ENCODE data around the gene CRYBG1.
A peak's percentile ranks its signal among the peaks of the same experiment; 100 is the strongest.

The CRYBG1 gene

GRCh38 chr6:106421496-106421895 is 61.0 kb downstream of the CRYBG1 start:
- DNase-seq = no peak

DNA sequence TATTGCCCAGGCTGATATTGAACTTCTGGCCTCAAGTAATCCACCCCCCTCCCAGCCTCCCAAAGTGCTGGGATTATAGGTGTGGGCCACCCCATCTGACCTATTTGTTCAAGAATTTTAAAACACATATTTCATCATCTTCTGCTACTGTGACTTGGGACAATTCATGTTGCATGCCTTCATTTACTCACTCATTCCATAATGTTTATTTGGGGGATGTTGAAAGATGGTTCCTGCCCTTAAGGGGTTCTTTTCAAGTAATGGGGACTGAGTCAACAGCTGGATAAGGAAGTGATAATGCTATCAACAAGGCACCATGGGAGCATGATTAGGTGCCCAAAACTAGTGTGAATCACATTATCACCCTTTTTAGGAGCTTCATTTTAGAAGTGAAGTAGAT is 62.0 kb downstream of the CRYBG1 start:
- DNase-seq = no peak

DNA sequence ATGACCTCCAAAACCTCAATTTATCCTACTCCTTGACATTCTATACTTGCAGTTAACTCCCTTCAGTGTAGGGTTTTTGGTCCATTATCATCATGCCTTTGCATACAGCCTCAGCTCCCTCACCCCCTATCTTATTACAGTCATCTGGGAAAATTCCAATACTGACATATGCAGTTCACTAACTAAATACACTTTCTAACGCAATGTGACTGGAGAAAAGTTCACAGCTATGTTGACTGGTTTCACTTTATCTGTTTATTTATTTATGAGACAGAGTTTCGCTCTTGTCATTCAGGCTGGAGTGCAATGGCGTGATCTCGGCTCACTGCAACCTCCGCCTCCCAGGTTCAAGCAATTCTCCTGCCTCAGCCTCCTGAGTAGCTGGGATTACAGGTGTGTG is 64.9 kb downstream of the CRYBG1 start:
- no peak for DNase-seq

GRCh38 chr6:106426250-106426970 is 65.9 kb downstream of the CRYBG1 start:
- no peak for DNase-seq

DNA sequence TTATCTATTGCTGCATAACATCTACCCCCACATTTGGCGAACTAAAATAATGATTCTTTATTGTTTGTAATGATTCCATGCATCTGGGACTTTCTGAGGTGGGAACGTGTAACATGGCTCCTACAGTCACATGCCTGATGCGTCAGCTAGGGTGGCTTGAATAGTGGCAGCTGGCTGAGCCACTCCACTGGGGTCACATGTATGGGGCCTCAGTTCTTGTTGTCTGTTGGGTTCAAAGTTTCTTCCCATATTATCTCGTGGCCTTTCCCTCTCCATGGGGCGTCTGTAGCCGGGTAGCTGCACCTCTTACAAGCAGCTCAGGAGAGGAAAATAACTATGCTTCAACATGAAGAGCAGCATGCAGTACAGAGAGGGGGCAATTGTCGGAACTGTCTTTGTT is 69.9 kb downstream of the CRYBG1 start:
- DNase-seq = no peak

- no peak for DNase-seq
These were observed 70.9 kb downstream of the CRYBG1 start for GRCh38 chr6:106431405-106431804.

GRCh38 chr6:106431972-106432371 is 71.5 kb downstream of the CRYBG1 start:
- no peak for DNase-seq

GRCh38 chr6:106434530-106434929 is 74.0 kb downstream of the CRYBG1 start:
- no peak for DNase-seq

- DNase-seq = no peak
These were observed 78.9 kb downstream of the CRYBG1 start for GRCh38 chr6:106439459-106439858.

GRCh38 chr6:106440546-106440945 is 80.0 kb downstream of the CRYBG1 start:
- no peak for DNase-seq

DNA sequence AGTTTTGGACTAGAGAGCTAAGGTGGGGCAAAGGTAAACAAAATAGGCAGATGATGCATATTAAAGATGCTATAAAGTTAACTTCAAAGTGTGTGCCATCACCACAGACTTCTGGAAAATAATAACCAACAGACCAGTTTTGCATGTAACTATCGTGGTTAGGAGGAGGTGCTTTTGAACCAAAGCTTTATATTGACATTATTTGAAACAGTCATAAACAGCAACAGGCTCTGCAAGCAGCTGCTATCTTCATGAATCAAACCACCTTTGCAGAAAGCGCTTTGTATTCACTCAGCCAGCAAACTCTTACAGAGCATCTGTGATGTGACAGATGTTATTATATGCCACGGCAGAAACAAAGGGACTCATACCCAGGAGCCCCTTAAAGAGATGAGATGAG is 81.9 kb downstream of the CRYBG1 start:
- no peak for DNase-seq

- peak in 5 of 51 donors; percentile 1 to 13 (median 9) for DNase-seq
These were observed 84.4 kb downstream of the CRYBG1 start for GRCh38 chr6:106444777-106445507.

DNA sequence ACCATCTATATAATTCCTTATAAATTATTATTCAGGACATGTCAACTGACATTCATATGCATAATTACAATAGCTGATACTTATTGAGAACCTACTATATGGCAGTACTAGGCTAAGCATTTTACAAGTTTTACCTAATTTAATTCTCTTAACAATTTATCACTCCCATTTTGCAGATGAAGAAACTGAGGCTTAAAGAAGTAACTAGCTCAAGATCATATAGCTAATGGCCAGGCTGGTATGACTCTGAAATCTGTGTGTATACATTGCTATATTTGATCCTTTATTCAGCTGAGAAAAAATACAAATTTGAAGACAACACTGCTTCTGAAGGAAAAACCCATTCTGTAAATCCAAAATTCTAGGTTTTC is 85.0 kb downstream of the CRYBG1 start:
- no peak for DNase-seq

DNA sequence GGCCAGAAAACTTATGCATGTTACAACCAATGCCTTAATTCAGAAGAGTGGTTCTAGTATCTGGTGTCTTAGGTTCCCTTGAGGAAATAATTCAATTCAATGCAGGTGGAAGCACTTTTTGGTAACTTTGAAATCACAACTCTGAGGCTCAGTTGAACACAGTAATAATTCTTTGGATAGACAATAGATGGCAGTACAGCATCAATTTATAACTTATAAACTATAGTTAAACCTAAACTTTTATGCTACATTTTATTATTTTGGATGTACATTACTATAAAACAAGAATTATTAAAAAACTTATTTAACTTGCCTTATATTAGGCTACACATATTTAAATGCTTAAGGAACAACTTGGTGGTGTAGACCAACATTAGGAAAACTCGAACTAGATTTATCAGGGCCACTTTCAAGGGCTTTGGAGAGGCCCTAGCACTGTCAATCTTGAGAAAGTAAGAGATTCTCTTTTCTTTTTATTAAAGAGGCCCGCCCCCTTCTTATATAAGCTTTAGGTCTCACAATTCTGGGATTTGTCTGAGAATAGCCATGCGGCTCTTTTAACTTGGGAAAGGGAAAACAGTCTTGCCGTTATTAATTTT is 85.9 kb downstream of the CRYBG1 start:
- DNase-seq = no peak

- DNase-seq = no peak
These were observed 86.5 kb downstream of the CRYBG1 start for GRCh38 chr6:106446983-106447382.

- peak in 14 of 51 donors; percentile 0 to 30 (median 5) for DNase-seq
These were observed 87.5 kb downstream of the CRYBG1 start for GRCh38 chr6:106448000-106448426.

GRCh38 chr6:106450653-106451052 is 90.1 kb downstream of the CRYBG1 start:
- no peak for DNase-seq

- DNase-seq = no peak
These were observed 90.9 kb downstream of the CRYBG1 start for GRCh38 chr6:106451439-106451838.

- DNase-seq = no peak
These were observed 92.1 kb downstream of the CRYBG1 start for GRCh38 chr6:106452628-106453027.

DNA sequence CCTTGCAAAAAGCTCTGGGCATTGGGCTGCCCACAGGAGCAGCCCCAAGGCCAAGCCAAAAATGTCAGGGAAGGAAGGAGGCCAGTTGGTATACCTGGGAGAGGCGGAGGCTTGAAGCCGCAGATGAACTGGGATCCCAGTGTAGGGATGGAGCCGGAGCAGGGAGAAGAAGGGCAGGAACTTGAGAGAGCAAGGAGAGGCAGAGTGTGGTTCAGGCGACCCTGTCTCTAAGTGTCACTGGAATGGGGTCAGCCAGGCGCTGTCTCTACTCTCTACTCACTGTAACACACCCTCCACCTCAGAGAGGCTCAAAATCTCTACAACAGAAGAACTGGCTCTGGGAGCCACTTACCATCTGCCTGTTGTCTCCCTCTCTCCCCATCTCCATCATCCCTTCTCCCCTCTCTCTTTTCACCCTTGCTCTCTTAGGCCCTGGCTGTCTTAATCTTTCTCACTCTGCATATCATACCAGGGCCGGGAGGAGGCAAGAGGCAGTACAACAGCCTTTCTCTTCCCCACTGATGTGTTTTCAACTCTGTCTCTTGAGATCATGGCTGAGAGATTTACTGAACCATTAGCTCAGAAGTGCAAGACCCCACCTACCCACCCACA is 93.3 kb downstream of the CRYBG1 start:
- DNase-seq = no peak

- DNase-seq = no peak
These were observed 96.2 kb downstream of the CRYBG1 start for GRCh38 chr6:106456756-106457155.

Measured in hypothalamus (tissue), 51 donors.